Activated B cell treated with CpG ODN at 0.5 μM for 24 hours (primary cell): ENCODE measurements around the gene TMBIM6. TPM values are rescaled to one million over a fixed set of nuclear protein-coding genes. Genes with fewer than 3 reads are reported as not detected.

Source experiments
- ATAC-seq: fragments of 200-7000 bp; cut with Tn5 transposase; one replicate; pipeline ENCODE4 v1.10.0; 2021; ENCODE audit warnings: low read depth, mild to moderate bottlenecking, moderate library complexity
- CTCF ChIA-PET: fragments of 350-600 bp; sonication (Branson Sonifier 250); formaldehyde crosslinking; loops from one replicate; lab custom pipeline; 2021; ENCODE audit warnings: antibody characterized with exemption; lab: Charles Lee
- POLR2A ChIA-PET: fragments of 350-600 bp; sonication (Branson Sonifier 250); formaldehyde crosslinking; loops from one replicate; lab custom pipeline; 2021; ENCODE audit warnings: antibody characterized with exemption; lab: Charles Lee
- DNase-seq: peaks from one replicate; pipeline ENCODE4 v3.0.0; 2022
- H3K27ac Mint-ChIP-seq: one replicate; pipeline ENCODE4 v1.8.0; 2020; ENCODE audit warnings: mixed read lengths
- H3K27me3 Mint-ChIP-seq: one replicate; pipeline ENCODE4 v1.8.0; 2021; ENCODE audit warnings: mixed read lengths
- H3K36me3 Mint-ChIP-seq: one replicate; pipeline ENCODE4 v1.8.0; 2021; ENCODE audit warnings: low read depth, mixed read lengths
- H3K4me1 Mint-ChIP-seq: one replicate; pipeline ENCODE4 v1.8.0; 2021; ENCODE audit warnings: mixed read lengths
- H3K4me3 Mint-ChIP-seq: one replicate; pipeline ENCODE4 v1.8.0; 2020; ENCODE audit warnings: mild to moderate bottlenecking, mixed read lengths
- H3K9me3 Mint-ChIP-seq: one replicate; pipeline ENCODE4 v1.8.0; 2020; ENCODE audit warnings: mixed read lengths
- intact Hi-C: fragments of 100-400 bp; cut with micrococcal nuclease; formaldehyde crosslinking; loops from one replicate; pipeline ENCODE4 v1.15.1; 2024
- total RNA-seq: library from RNA; stranded (reverse); gene quantifications from 2 replicates; pipeline ENCODE4 v1.2.3, GENCODE V29; 2022
- TF ChIP-seq, protein P1 (sequence below): fragments of 200-600 bp; IDR thresholded peaks from one replicate; pipeline ENCODE4 v1.8.0; 2022; ENCODE audit warnings: antibody characterized with exemption, mild to moderate bottlenecking

Gene TMBIM6
- total RNA-seq, 1 donor from 2014 or later, result 366 TPM

DNA sequence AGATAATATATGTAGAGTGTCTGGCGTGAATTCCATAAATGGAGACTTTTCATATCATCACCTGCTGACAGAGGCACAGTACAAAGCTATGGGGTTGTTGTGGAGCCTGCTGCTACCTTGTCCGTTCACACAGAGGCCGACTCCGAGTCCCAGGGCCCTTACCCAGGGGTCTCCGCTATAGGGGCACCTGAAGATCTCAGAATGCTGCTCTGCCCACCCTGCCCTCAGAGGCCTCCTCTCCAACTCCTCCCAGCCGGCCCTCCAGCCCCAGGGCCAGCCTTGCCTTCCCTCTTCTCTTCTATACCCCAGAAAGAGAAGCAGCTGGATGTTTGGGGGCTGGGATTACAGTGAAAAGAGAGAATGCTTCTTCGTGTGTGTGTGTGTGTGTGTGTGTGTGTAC, 65.5 kb downstream of the TMBIM6 start:
- Mint-ChIP-seq H3K36me3 (peaks cover 20% of the 10 kb centered on the region), H3K27me3 (no peaks in the 10 kb centered on the region), H3K9me3 (no peaks in the 10 kb centered on the region), H3K4me1 (peaks cover 9% of the 10 kb centered on the region), H3K4me3 (no peak overlapping the region), H3K27ac (no peak overlapping the region)
- ATAC-seq (no peak), DNase-seq (no peak)
- TF ChIP-seq, protein P1, sequence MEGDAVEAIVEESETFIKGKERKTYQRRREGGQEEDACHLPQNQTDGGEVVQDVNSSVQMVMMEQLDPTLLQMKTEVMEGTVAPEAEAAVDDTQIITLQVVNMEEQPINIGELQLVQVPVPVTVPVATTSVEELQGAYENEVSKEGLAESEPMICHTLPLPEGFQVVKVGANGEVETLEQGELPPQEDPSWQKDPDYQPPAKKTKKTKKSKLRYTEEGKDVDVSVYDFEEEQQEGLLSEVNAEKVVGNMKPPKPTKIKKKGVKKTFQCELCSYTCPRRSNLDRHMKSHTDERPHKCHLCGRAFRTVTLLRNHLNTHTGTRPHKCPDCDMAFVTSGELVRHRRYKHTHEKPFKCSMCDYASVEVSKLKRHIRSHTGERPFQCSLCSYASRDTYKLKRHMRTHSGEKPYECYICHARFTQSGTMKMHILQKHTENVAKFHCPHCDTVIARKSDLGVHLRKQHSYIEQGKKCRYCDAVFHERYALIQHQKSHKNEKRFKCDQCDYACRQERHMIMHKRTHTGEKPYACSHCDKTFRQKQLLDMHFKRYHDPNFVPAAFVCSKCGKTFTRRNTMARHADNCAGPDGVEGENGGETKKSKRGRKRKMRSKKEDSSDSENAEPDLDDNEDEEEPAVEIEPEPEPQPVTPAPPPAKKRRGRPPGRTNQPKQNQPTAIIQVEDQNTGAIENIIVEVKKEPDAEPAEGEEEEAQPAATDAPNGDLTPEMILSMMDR, result no peak
- CTCF ChIA-PET, result no interaction called here
- POLR2A ChIA-PET, result no interaction called here
- intact Hi-C loops, result no loop called here

GRCh38 chr12:49807991-49808580, 66.7 kb downstream of the TMBIM6 start:
- intact Hi-C loops, result no loop called here
- ATAC-seq (no peak), DNase-seq (no peak)
- CTCF ChIA-PET, result no interaction called here
- no peaks in the 10 kb centered on the region for H3K27me3 Mint-ChIP-seq
- H3K4me3 Mint-ChIP-seq, result no peak overlapping the region
- no peak overlapping the region for H3K27ac Mint-ChIP-seq
- H3K9me3 Mint-ChIP-seq, result no peaks in the 10 kb centered on the region
- TF ChIP-seq, protein P1, result no peak
- H3K4me1 Mint-ChIP-seq, result peaks cover 20% of the 10 kb centered on the region
- H3K36me3 Mint-ChIP-seq, result peaks cover 12% of the 10 kb centered on the region
- POLR2A ChIA-PET, result interaction anchor here (0.7 kb wide), 1 partner anchor 67 kb away, joined by 5 read pairs; the partner anchor contains the start of gene TMBIM6

- Mint-ChIP-seq H3K9me3 (no peaks in the 10 kb centered on the region), H3K4me3 (no peak overlapping the region), H3K27me3 (no peaks in the 10 kb centered on the region), H3K36me3 (peaks cover 12% of the 10 kb centered on the region), H3K4me1 (peaks cover 22% of the 10 kb centered on the region), H3K27ac (no peak overlapping the region)
- intact Hi-C loops, result no loop called here
- CTCF ChIA-PET, result no interaction called here
- POLR2A ChIA-PET, result no interaction called here
- no peak for DNase-seq
- TF ChIP-seq, protein P1, result no peak
- no peak for ATAC-seq
Observed at GRCh38 chr12:49808686-49809380, 67.5 kb downstream of the TMBIM6 start.

- CTCF ChIA-PET, result no interaction called here
- Mint-ChIP-seq H3K4me1 (peaks cover 22% of the 10 kb centered on the region), H3K4me3 (no peak overlapping the region), H3K27ac (no peak overlapping the region), H3K9me3 (no peaks in the 10 kb centered on the region), H3K27me3 (no peaks in the 10 kb centered on the region), H3K36me3 (peaks cover 12% of the 10 kb centered on the region)
- POLR2A ChIA-PET, result no interaction called here
- DNase-seq (no peak), ATAC-seq (no peak)
- TF ChIP-seq, protein P1, result no peak
- intact Hi-C loops, result no loop called here
Observed at GRCh38 chr12:49809381-49809905, 68.1 kb downstream of the TMBIM6 start.

GRCh38 chr12:49809906-49810389, 68.6 kb downstream of the TMBIM6 start:
- Mint-ChIP-seq H3K9me3 (no peaks in the 10 kb centered on the region), H3K36me3 (peaks cover 10% of the 10 kb centered on the region), H3K4me1 (peaks cover 22% of the 10 kb centered on the region), H3K4me3 (no peak overlapping the region), H3K27ac (no peak overlapping the region), H3K27me3 (no peaks in the 10 kb centered on the region)
- CTCF ChIA-PET, result no interaction called here
- POLR2A ChIA-PET, result no interaction called here
- TF ChIP-seq, protein P1, result no peak
- no peak for ATAC-seq
- intact Hi-C loops, result no loop called here
- DNase-seq, result no peak
